GM19099 (cell line): Measurements from ENCODE around the gene UGT3A1.

ENCODE experiments used
- POLR2A ChIP-seq: IDR thresholded peaks from 3 replicates; pipeline ENCODE4 v1.6.1; 2011; ENCODE audit warnings: low read depth; ENCODE audit not compliant: insufficient read length; ENCODE audit errors: extremely low read depth

UGT3A1 gene

DNA sequence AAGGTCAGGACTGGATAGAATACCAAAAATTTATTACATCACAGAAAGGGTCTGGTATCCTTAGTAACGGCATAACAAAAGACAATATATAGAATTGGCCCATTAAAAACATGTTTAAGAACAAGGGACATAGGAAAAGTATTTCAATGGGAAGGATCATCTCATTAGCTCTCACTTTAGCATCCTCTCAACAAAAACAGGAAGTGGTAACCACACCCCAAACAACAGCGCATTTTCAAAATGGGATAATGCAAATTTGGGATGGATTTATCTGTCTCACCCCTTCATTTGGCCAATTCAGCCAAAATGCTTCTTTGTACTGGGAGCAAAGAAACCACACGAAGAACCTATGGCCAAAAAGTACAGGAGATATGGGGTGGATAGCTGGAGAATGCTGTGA, 9.8 kb upstream of the UGT3A1 start:
- TF ChIP-seq POLR2A, result no peak

DNA sequence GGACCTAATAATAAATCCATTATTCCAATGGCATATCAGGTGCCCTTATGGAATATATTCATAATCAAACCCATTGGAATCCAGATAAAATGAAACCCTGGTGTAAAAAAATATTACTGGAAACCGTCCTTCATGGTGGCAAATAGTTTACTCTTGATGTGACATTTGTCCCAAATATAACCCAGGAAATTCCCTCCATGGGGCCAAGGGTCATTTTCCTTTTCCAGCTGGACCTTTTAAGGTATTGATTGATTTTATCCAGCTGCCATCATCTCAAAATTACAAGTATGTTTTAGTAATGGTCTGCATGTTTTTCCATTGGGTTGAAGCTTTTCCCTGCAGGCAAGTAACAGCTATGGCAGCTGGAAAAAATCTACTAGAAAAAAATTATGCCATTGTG, 8.4 kb upstream of the UGT3A1 start:
- TF ChIP-seq POLR2A, result no peak

DNA sequence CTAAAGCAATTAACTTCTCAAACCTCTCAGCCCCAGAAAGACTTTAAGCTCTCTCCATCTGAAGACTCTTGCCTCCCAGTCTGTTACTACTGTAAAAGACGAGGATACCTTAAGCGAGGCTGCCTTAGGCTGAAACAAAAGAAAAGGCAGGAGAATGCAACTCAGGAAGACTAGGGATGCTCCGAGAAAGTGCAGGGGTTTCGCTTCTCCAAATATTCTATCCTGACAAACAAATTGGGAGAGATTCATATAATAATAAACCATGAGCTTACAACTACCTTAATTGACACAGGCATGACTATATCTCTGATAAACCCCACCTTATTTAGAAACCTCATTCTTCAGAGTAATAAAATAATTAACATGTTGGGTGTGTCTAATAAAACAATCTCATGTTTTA, 4.9 kb upstream of the UGT3A1 start:
- TF ChIP-seq POLR2A, result no peak

DNA sequence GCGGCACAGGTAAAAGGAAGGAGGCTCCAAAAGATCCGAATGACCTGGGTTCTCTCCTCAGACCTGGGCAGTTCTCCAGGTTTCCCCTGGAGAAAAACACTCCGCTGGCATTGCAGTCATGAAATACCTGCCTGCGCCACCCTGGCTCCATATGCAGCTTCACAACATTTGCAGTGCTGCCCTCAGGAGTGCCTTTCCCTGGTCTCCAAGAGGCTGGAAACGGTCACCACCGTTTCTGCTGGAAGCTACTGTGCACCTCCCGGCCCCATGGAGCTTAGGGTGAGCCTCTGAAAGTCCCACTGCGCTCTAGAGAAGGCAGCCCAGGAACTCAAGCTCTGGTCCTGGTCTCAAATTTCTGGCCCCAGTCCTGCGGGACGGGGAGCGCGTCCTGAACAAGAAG, 670 bp downstream of the UGT3A1 start:
- TF ChIP-seq POLR2A, result no peak

- no peak for TF ChIP-seq POLR2A
Measured at GRCh38 chr5:35988529-35988928, 2.7 kb downstream of the UGT3A1 start.

- TF ChIP-seq POLR2A, result no peak
Measured at GRCh38 chr5:35987776-35988175, 3.4 kb downstream of the UGT3A1 start.

GRCh38 chr5:35979715-35980114, 11.5 kb downstream of the UGT3A1 start:
- TF ChIP-seq POLR2A, result no peak

GRCh38 chr5:35974570-35974969, 16.6 kb downstream of the UGT3A1 start:
- no peak for TF ChIP-seq POLR2A

- no peak for TF ChIP-seq POLR2A
Measured at GRCh38 chr5:35971878-35972210, 19.3 kb downstream of the UGT3A1 start.

- TF ChIP-seq POLR2A, result no peak
Measured at GRCh38 chr5:35971186-35971877, 19.9 kb downstream of the UGT3A1 start.

DNA sequence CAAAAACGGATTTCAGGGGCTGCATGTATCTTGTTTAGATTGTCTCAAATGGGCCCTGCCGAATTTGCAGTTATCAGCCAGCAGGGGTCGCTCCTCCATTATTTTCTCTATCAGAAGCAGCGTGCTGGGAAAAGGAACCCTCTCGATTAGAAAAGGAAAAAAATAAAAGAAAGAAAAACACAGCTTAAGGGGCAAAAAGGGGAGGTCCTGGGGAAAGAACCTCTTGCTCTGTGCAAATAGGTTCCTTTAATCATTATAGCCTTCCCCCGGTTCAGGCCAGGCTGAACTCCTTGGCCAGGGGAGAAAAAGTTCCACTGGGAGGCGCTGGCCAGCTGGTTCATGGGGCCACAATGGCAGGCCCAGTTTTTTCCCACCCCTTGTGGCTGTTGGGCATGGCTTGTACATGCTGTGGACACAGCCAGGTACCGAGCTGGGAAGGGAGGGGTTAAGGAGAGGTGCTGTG, 27.8 kb downstream of the UGT3A1 start:
- TF ChIP-seq POLR2A, result no peak

- TF ChIP-seq POLR2A, result no peak
Measured at GRCh38 chr5:35960328-35960727, 30.9 kb downstream of the UGT3A1 start.

DNA sequence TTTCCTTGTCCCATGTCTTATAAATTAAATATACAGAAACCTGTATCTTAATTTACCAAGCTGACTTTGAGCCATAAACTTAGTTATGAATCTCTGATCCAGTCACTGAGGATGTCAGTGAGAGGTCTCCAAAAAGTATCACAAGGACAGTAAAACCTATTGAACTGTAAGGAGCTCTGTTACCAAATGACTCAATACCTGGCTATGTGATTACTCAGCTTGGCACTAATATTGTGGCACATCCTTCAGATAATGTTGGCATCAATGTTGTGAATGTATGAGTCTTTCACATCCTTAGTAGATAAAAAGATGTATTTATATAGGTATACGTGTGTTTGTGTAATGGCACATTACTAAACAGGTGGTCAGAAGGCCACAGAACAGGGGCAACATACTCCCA, 34.8 kb downstream of the UGT3A1 start:
- TF ChIP-seq POLR2A, result no peak

DNA sequence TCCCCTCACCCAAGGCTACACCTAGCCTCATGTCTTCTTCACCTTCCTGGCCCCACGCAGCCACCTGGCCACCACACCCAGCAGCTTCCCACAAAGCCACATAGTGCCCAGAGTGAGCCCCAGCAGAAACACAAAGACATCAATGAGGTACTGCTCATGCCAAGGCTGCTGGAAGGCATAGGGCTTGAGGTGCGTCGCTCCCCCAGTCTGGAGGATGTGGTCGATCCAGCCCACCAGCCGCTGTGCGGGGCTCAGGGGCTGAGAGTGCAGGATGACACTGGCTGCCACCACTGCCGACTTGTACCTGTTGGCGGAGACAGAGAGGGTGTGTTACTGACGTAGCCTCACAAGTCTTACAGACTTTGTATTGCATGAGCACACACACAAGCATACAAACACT, 37.0 kb downstream of the UGT3A1 start:
- no peak for TF ChIP-seq POLR2A

DNA sequence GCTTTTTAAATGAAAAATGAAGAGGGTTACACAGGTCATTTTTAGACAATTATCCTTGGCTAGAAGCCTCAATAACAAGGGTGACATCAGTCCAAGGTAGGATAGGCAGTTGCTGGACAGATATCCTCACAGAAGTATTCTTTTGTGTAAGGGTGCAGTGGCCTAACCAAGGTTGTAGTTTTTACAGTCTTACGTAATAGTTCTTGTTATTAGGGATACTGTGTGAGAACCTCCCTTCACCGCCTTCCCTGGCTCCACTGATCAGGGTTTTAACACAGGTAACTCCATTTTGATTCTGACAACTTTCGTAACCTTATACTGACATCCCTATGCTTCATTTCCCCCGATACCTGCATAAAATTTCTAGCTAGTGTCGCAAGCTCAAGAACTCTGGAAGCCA, 44.1 kb downstream of the UGT3A1 start:
- TF ChIP-seq POLR2A, result no peak

DNA sequence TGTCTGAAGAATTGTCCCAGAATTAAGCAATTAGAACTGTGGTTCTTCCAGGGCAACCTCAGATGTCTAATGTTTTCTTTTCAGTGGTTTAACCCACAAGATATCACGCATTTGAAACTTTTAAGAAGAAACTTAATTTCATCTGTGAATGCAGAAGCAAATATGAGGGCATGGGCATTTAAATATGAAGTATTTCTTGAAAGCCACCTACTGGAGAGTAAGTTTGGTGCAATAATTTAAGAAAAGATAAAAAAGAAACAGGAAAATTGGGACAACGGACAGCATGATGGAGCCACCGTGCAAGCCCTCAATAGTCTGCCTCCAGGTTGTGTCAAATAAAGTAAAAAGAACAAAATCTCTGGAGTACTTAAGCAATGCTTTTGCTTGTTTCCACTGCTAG, 51.6 kb downstream of the UGT3A1 start:
- TF ChIP-seq POLR2A, result no peak

- no peak for TF ChIP-seq POLR2A
Measured at GRCh38 chr5:35938568-35939227, 52.5 kb downstream of the UGT3A1 start, which contains the start of gene CAPSL. Gene CAPSL (minus strand): TSS chr5:35938622. CDS start chr5:35921120, 17,502 bp downstream.
